BLaER1 treated with 17β-estradiol and CSF1 and Interleukin-3, amounts not matched to agents 10 nM and 100 nM (cell line): Measurements from ENCODE around the gene SERBP1.

Source experiments
- H3K27ac ChIP-seq, 11 experiments: shearing (Covaris generic); formaldehyde crosslinking; 2 replicates each; pipeline ENCODE4 v1.8.1; 2022
- H3K27me3 ChIP-seq, 11 experiments: shearing (Covaris generic); formaldehyde crosslinking; 2 replicates each; pipeline ENCODE4 v1.8.1; 2022
- H3K36me3 ChIP-seq, 11 experiments: shearing (Covaris generic); formaldehyde crosslinking; 2 replicates each; pipeline ENCODE4 v1.8.1; 2022
- H3K4me1 ChIP-seq, 10 experiments: shearing (Covaris generic); formaldehyde crosslinking; 2 replicates each; pipeline ENCODE4 v1.8.1; 2022
- H3K4me2 ChIP-seq, 11 experiments: shearing (Covaris generic); formaldehyde crosslinking; 2 replicates each; pipeline ENCODE4 v1.8.1; 2022
- H3K4me3 ChIP-seq, 10 experiments: shearing (Covaris generic); formaldehyde crosslinking; 2 replicates each; pipeline ENCODE4 v1.8.1; 2022
- H3K9ac ChIP-seq, 11 experiments: shearing (Covaris generic); formaldehyde crosslinking; 2 replicates each; pipeline ENCODE4 v1.8.1; 2022
- H3K9me3 ChIP-seq, 11 experiments: shearing (Covaris generic); formaldehyde crosslinking; replicated peaks in 1 of 11; 2 replicates each; pipeline ENCODE4 v1.8.1; 2022
- H4K20me1 ChIP-seq, 11 experiments: shearing (Covaris generic); formaldehyde crosslinking; 2 replicates each; pipeline ENCODE4 v1.8.1; 2022
- Cebpa-rat ChIP-seq, 11 experiments: shearing (Covaris generic); IDR thresholded peaks; 2 replicates each; pipeline ENCODE4 v1.8.1; 2022

SERBP1 gene

DNA sequence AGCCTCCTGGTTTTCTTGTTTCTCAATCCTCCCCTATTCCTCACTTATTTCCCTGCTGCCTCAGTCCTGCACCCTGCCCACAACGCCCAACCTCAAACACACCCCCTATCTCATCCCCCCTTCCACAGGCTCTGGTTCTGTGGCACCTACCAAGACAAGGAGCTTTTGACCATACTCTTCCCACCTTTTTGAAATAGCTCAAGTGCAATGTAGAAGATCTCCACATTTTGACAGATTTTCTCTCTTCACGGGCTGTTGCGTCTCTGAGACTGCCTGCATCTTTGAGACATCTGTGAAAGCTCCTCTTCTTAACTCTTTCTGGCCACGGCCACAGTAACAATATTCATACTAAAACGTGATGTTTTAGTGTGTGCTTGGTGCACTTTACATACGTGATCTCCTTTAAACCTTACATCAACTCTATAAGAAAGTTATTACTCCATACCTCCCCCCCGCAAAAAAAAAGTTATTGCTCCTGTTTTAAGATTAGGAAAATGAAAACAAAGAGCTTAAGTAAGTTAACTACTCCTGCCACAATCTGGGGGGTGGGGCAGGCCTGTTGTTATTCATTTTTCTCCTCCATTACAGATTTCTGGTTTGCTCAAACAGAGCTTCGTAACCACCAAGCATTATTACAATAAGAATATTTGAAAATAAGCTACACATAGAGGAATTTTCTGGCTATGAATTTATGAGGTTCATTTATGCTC lies 1.8 kb upstream of the SERBP1 start:
- H3K4me1 ChIP-seq = peaks cover 34 to 49% (median 42%) of the 10 kb centered on the region in 10 experiments
- no peaks in the 10 kb centered on the region for H3K27me3 ChIP-seq
- H3K9me3 ChIP-seq = no peaks in the 10 kb centered on the region
- peak overlapping the region; percentile 71 to 91 (median 79) for H3K4me2 ChIP-seq
- peak overlapping the region in 8 of 11 experiments; percentile 30 to 99 (median 97); a peak in 13 of 22 replicates for H3K9ac ChIP-seq
- H3K36me3 ChIP-seq = peaks cover 0 to 26% (median 23%) of the 10 kb centered on the region in 11 experiments; a peak in 16 of 22 replicates
- H4K20me1 ChIP-seq = peaks cover 26 to 30% (median 28%) of the 10 kb centered on the region in 11 experiments
- H3K27ac ChIP-seq = peak overlapping the region in 8 of 11 experiments; percentile 2 to 96 (median 92); a peak in 11 of 22 replicates
- no peak for TF ChIP-seq Cebpa-rat (IDR thresholded peaks at IDR 0.05)
- H3K4me3 ChIP-seq = peak overlapping the region in 4 of 10 experiments; percentile 81 to 98 (median 96); a peak in 5 of 20 replicates

DNA sequence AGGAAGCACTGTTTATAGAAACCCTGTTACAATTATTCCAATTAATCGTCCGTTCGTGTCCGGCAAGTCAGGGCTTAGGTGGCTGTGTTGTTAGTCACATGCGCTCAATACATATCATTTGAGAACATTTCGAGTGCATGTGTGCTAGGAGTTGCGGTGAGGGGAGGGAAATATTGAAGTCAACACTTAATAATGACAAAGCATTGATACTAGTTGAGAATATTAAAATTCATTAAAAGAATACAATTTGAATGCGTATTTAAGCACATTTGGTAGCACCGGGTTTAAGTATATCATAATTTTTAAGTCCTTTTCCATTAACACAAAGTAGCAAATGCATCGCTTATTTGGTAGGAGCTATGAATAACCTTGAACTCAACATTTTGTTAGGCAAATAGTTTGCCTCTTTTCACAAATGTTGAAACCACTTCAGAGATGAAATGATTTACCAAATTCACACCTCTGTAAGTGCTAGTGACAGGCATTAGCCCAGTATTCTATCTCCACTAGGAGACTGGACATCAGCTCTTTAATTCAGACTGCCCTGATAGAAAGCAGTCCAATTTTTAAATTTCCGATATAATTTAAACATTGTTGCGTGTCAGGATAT lies 1.1 kb upstream of the SERBP1 start:
- H3K36me3 ChIP-seq = peaks cover under 1 to 34% (median 31%) of the 10 kb centered on the region in 11 experiments; a peak in 19 of 22 replicates
- peaks cover 38 to 53% (median 49%) of the 10 kb centered on the region in 10 experiments for H3K4me1 ChIP-seq
- H3K9ac ChIP-seq = peak overlapping the region; percentile 94 to 99 (median 97)
- H3K4me2 ChIP-seq = peak overlapping the region; percentile 71 to 91 (median 79)
- no peaks in the 10 kb centered on the region for H3K27me3 ChIP-seq
- peaks cover 34 to 38% (median 35%) of the 10 kb centered on the region in 11 experiments for H4K20me1 ChIP-seq
- no peak for TF ChIP-seq Cebpa-rat (IDR thresholded peaks at IDR 0.05)
- peak overlapping the region; percentile 81 to 99 (median 96) for H3K4me3 ChIP-seq
- no peaks in the 10 kb centered on the region for H3K9me3 ChIP-seq
- peak overlapping the region; percentile 88 to 97 (median 95); a peak in 21 of 22 replicates for H3K27ac ChIP-seq

GRCh38 chr1:67429528-67430357 lies 459 bp downstream of the SERBP1 start:
- no peaks in the 10 kb centered on the region for H3K27me3 ChIP-seq
- peak overlapping the region; percentile 88 to 97 (median 95) for H3K27ac ChIP-seq
- no peak for TF ChIP-seq Cebpa-rat (IDR thresholded peaks at IDR 0.05)
- H3K9me3 ChIP-seq = no peaks in the 10 kb centered on the region
- peak overlapping the region; percentile 94 to 99 (median 97) for H3K9ac ChIP-seq
- peaks cover 43 to 62% (median 55%) of the 10 kb centered on the region in 10 experiments for H3K4me1 ChIP-seq
- H3K36me3 ChIP-seq = peaks cover 16 to 49% (median 46%) of the 10 kb centered on the region in 11 experiments; a peak in 21 of 22 replicates
- H3K4me2 ChIP-seq = peak overlapping the region; percentile 68 to 99 (median 85)
- peaks cover 49 to 53% (median 51%) of the 10 kb centered on the region in 11 experiments for H4K20me1 ChIP-seq
- peak overlapping the region; percentile 81 to 99 (median 96) for H3K4me3 ChIP-seq

DNA sequence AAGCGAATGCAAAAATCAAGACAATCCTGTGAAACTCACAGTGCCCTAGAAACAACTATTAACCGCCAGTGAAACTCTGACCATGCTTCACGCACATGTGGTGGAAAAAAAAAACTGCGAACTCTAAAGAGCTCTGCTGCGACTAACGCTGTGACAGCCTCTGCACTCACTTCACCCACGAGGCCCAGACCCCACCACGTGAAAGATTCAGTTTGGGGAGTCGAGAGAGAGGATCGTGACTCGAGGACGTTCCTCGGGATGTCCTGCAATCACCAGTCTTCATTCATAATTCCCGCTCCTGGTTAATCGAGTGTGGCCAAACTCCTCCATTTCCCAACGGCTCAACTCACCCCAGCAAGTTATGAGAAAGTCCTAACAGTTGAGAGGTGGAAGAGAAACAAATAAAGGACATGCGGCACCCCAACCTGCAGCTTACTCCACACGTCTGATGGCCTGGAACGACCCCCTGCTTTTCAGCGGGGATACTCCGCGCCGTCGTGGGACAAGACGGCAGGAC lies 1.1 kb downstream of the SERBP1 start:
- peaks cover 37 to 55% (median 49%) of the 10 kb centered on the region in 10 experiments for H3K4me1 ChIP-seq
- no peaks in the 10 kb centered on the region for H3K27me3 ChIP-seq
- peak overlapping the region; percentile 68 to 99 (median 85) for H3K4me2 ChIP-seq
- peaks cover 56 to 60% (median 57%) of the 10 kb centered on the region in 11 experiments for H4K20me1 ChIP-seq
- H3K9ac ChIP-seq = peak overlapping the region; percentile 94 to 99 (median 97)
- peak overlapping the region; percentile 81 to 99 (median 96) for H3K4me3 ChIP-seq
- no peaks in the 10 kb centered on the region for H3K9me3 ChIP-seq
- peak overlapping the region; percentile 88 to 97 (median 95) for H3K27ac ChIP-seq
- TF ChIP-seq Cebpa-rat (IDR thresholded peaks at IDR 0.05) = no peak
- H3K36me3 ChIP-seq = peaks cover 23 to 56% (median 53%) of the 10 kb centered on the region in 11 experiments

GRCh38 chr1:67427947-67428346 lies 2.3 kb downstream of the SERBP1 start:
- H4K20me1 ChIP-seq = peaks cover 65 to 71% (median 69%) of the 10 kb centered on the region in 11 experiments
- H3K4me1 ChIP-seq = peaks cover 26 to 44% (median 38%) of the 10 kb centered on the region in 10 experiments
- peak overlapping the region in 7 of 11 experiments; percentile 18 to 96 (median 95); a peak in 7 of 22 replicates for H3K27ac ChIP-seq
- H3K4me3 ChIP-seq = peak overlapping the region; percentile 81 to 99 (median 96)
- peak overlapping the region; percentile 94 to 99 (median 97) for H3K9ac ChIP-seq
- no peaks in the 10 kb centered on the region for H3K9me3 ChIP-seq
- H3K4me2 ChIP-seq = peak overlapping the region; percentile 68 to 99 (median 85)
- no peak for TF ChIP-seq Cebpa-rat (IDR thresholded peaks at IDR 0.05)
- H3K27me3 ChIP-seq = no peaks in the 10 kb centered on the region
- H3K36me3 ChIP-seq = peaks cover 34 to 67% (median 64%) of the 10 kb centered on the region in 11 experiments

DNA sequence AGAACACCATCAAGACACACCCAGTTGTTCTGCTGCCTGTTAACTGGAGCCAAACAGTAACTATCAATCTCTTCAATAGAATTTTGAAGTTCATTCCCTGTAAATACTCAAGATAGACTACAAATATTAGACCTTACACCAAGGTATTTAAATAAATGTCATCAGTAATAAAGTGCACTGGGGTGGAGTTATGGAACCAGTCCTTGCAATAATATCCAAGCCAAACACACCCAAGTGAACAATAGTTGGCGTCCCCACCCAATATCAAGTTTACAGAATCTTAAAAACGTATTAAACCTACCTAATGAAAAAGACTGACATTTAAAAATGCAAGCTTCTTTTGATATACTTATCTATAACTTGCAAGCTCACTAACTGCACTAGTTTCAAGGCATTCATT lies 2.7 kb downstream of the SERBP1 start:
- no peak for TF ChIP-seq Cebpa-rat (IDR thresholded peaks at IDR 0.05)
- H3K4me2 ChIP-seq = peak overlapping the region; percentile 68 to 99 (median 85)
- H3K4me3 ChIP-seq = peak overlapping the region; percentile 81 to 99 (median 96)
- no peak overlapping the region; a peak in 1 of 22 replicates for H3K27ac ChIP-seq
- H3K36me3 ChIP-seq = peaks cover 39 to 72% (median 69%) of the 10 kb centered on the region in 11 experiments
- no peaks in the 10 kb centered on the region for H3K9me3 ChIP-seq
- H3K27me3 ChIP-seq = no peaks in the 10 kb centered on the region
- H3K4me1 ChIP-seq = peaks cover 24 to 39% (median 35%) of the 10 kb centered on the region in 10 experiments
- peak overlapping the region; percentile 94 to 99 (median 97) for H3K9ac ChIP-seq
- peaks cover 70 to 76% (median 73%) of the 10 kb centered on the region in 11 experiments for H4K20me1 ChIP-seq

- H4K20me1 ChIP-seq = peaks cover 96 to 100% (median 100%) of the 10 kb centered on the region in 11 experiments
Observed at GRCh38 chr1:67420835-67421492, 9.2 kb downstream of the SERBP1 start.

More at GRCh38 chr1:67420835-67421492, 9.2 kb downstream of the SERBP1 start:
- Histone ChIP-seq H3K9ac (0 out of 22 replicates have a peak overlapping the region, but pooled peaks of 1 of the 11 experiments have one; percentile 8), H3K27ac (no peak overlapping the region), H3K4me1 (peaks cover 3 to 15% (median 5%) of the 10 kb centered on the region in 10 experiments; a peak in 18 of 20 replicates), H3K27me3 (no peaks in the 10 kb centered on the region), H3K36me3 (peaks cover 99 to 100% (median 100%) of the 10 kb centered on the region in 11 experiments), H3K4me2 (no peak overlapping the region), H3K4me3 (no peak overlapping the region), H3K9me3 (no peaks in the 10 kb centered on the region)
- no peak for TF ChIP-seq Cebpa-rat (IDR thresholded peaks at IDR 0.05)
